ENCODE measurements around the gene MICAL3. TPM values are rescaled to one million over a fixed set of nuclear protein-coding genes. Genes with fewer than 3 reads are reported as not detected.

Gene MICAL3
- polyA plus RNA-seq, 1 donor from 2014 or later = 28.1 TPM

- peaks cover 27% of the 10 kb centered on the region for H3K79me2 ChIP-seq (replicated peaks; ENCODE audit: insufficient read depth, low read length)
- H3K27ac ChIP-seq (ENCODE audit: low read length) = peak overlapping the region; percentile 88
- TF ChIP-seq EZH2 (IDR thresholded peaks at IDR 0.05; ENCODE audit: borderline replicate concordance, insufficient read depth, low read length, poor library complexity, severe bottlenecking) (no peak), SMC3 (conservative IDR thresholded peaks at IDR 0.05; ENCODE audit: poor library complexity) (peak; percentile 48), RAD21 (conservative IDR thresholded peaks at IDR 0.05) (peak; percentile 47), TAF1 (IDR thresholded peaks at IDR 0.05; ENCODE audit: low read depth) (peak; percentile 70), CTCF (IDR thresholded peaks at IDR 0.05; ENCODE audit: poor library complexity, severe bottlenecking) (peak; percentile 66), REST (IDR thresholded peaks at IDR 0.05; ENCODE audit: borderline replicate concordance) (peak; percentile 61), MXI1 (conservative IDR thresholded peaks at IDR 0.05; ENCODE audit: poor library complexity, severe bottlenecking) (peak; percentile 74), EP300 (conservative IDR thresholded peaks at IDR 0.05; ENCODE audit: poor library complexity, severe bottlenecking) (peak; percentile 15), POLR2AphosphoS5 (IDR thresholded peaks at IDR 0.05) (peak; percentile 73)
- H3K4me2 ChIP-seq (ENCODE audit: low read length) = no peak overlapping the region
- H3K9me2 ChIP-seq (ENCODE audit: insufficient read depth, low read length) = no peaks in the 10 kb centered on the region
- peaks cover 10% of the 10 kb centered on the region for H4K20me1 ChIP-seq (ENCODE audit: insufficient read depth)
- no peaks in the 10 kb centered on the region for H3K27me3 ChIP-seq (ENCODE audit: insufficient read depth, low read depth, low read length)
- H3F3A ChIP-seq (ENCODE audit: insufficient read depth, low read length, poor library complexity, severe bottlenecking) = no peaks in the 10 kb centered on the region
- H3K9ac ChIP-seq (ENCODE audit: low read length) = peak overlapping the region; percentile 78
- H3K9me3 ChIP-seq (ENCODE audit: low read length) = no peaks in the 10 kb centered on the region
- H3K36me3 ChIP-seq (ENCODE audit: insufficient read depth, low read length) = no peaks in the 10 kb centered on the region
- H2AFZ ChIP-seq (ENCODE audit: low read depth, low read length) = no peak overlapping the region
- H3K4me3 ChIP-seq (ENCODE audit: low read length) = peak overlapping the region; percentile 88
Measured at GRCh38 chr22:18001040-18001893, 23.1 kb downstream of the MICAL3 start.

GRCh38 chr22:18000441-18001039 lies 23.8 kb downstream of the MICAL3 start:
- peak overlapping the region; percentile 78 for H3K9ac ChIP-seq (ENCODE audit: low read length)
- H3F3A ChIP-seq (ENCODE audit: insufficient read depth, low read length, poor library complexity, severe bottlenecking) = no peaks in the 10 kb centered on the region
- peak overlapping the region; percentile 88 for H3K27ac ChIP-seq (ENCODE audit: low read length)
- H3K4me3 ChIP-seq (ENCODE audit: low read length) = peak overlapping the region; percentile 88
- H3K27me3 ChIP-seq (ENCODE audit: insufficient read depth, low read depth, low read length) = no peaks in the 10 kb centered on the region
- H3K79me2 ChIP-seq (replicated peaks; ENCODE audit: insufficient read depth, low read length) = peaks cover 27% of the 10 kb centered on the region
- peak overlapping the region; percentile 71 for H3K4me2 ChIP-seq (ENCODE audit: low read length)
- no peaks in the 10 kb centered on the region for H3K9me2 ChIP-seq (ENCODE audit: insufficient read depth, low read length)
- TF ChIP-seq RAD21 (conservative IDR thresholded peaks at IDR 0.05) = peak; percentile 6
- no peak for TF ChIP-seq POLR2AphosphoS5 (IDR thresholded peaks at IDR 0.05)
- H3K36me3 ChIP-seq (ENCODE audit: insufficient read depth, low read length) = no peaks in the 10 kb centered on the region
- H4K20me1 ChIP-seq (ENCODE audit: insufficient read depth) = peaks cover 5% of the 10 kb centered on the region
- no peaks in the 10 kb centered on the region for H3K9me3 ChIP-seq (ENCODE audit: low read length)
- H2AFZ ChIP-seq (ENCODE audit: low read depth, low read length) = no peak overlapping the region

All from neural cell (in vitro differentiated cells).